ENCODE measurements around the gene SREBF1.

SREBF1 gene

DNA sequence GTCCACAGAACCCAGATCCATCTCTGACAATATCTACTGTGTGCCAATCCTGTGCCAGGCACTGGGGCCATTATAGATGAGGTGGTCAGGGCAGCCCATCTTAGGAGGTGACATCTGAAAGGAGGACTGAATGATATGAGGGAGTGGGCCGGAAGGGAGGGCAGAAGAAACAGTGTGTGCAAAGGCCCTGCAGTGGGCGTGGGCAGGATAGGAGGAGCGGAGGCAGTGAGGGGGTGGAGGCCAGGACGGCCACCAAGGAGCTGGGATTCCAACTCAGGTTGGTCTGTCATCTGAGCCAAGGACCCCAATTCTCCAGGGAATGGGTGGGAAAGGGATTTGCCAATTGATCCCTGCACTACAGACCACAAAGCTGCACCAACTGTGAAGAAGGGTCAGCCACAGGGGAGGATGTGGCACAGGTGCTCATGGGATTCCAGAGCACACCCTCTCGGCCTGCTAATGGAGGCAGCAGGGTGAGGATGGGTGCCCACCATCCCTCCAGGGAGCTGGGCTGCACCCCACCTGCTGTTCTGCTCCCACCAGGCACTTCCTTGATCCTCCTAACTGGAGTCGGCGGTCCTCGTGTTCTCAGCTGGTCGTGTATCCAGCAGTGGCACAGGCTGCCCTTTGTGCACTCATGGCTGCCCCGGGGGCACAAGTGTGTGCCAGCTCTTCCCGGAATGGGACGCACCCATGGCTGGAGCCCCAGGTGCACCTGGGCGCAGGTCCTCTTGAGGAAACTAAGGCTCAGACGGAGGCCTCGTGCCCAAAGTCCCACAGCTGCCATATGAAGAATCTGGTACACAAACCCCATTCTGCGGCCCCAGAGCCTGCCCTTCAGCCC is 9.6 kb downstream of the SREBF1 start:
- no peak overlapping the region for H2AFZ ChIP-seq (ENCODE audit: low read length)
- peaks cover 47% of the 10 kb centered on the region for H3K4me1 ChIP-seq (ENCODE audit: insufficient read depth, low read length, poor library complexity, severe bottlenecking)
- peak overlapping the region; percentile 65 for H3K4me3 ChIP-seq (ENCODE audit: low read length, poor library complexity, severe bottlenecking)
- H3K9me2 ChIP-seq (replicated peaks; ENCODE audit: low read depth, low read length): no peaks in the 10 kb centered on the region
- no peaks in the 10 kb centered on the region for H3K9me3 ChIP-seq (ENCODE audit: insufficient read depth, low read depth, low read length)
- peak overlapping the region; percentile 65 for H3K9ac ChIP-seq (ENCODE audit: low read depth, low read length, poor library complexity, severe bottlenecking)
- peak overlapping the region; percentile 92 for H3K4me2 ChIP-seq (ENCODE audit: low read depth, low read length, poor library complexity, severe bottlenecking)
- H4K20me1 ChIP-seq (ENCODE audit: insufficient read depth, low read length, poor library complexity, severe bottlenecking): peaks cover 5% of the 10 kb centered on the region
- H3K27me3 ChIP-seq (ENCODE audit: insufficient read depth, low read length, poor library complexity, severe bottlenecking): no peaks in the 10 kb centered on the region
- H3F3A ChIP-seq (ENCODE audit: low read depth): peaks cover 6% of the 10 kb centered on the region
- peaks cover 19% of the 10 kb centered on the region for H3K79me2 ChIP-seq (ENCODE audit: insufficient read depth, low read length)
- H3K36me3 ChIP-seq (ENCODE audit: insufficient read depth, low read length): no peaks in the 10 kb centered on the region
- TF ChIP-seq, protein P1, sequence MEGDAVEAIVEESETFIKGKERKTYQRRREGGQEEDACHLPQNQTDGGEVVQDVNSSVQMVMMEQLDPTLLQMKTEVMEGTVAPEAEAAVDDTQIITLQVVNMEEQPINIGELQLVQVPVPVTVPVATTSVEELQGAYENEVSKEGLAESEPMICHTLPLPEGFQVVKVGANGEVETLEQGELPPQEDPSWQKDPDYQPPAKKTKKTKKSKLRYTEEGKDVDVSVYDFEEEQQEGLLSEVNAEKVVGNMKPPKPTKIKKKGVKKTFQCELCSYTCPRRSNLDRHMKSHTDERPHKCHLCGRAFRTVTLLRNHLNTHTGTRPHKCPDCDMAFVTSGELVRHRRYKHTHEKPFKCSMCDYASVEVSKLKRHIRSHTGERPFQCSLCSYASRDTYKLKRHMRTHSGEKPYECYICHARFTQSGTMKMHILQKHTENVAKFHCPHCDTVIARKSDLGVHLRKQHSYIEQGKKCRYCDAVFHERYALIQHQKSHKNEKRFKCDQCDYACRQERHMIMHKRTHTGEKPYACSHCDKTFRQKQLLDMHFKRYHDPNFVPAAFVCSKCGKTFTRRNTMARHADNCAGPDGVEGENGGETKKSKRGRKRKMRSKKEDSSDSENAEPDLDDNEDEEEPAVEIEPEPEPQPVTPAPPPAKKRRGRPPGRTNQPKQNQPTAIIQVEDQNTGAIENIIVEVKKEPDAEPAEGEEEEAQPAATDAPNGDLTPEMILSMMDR (conservative IDR thresholded peaks at IDR 0.05; ENCODE audit: low read length): no peak
- no peak for TF ChIP-seq EZH2phosphoT487 (IDR thresholded peaks at IDR 0.05; ENCODE audit: borderline replicate concordance)

DNA sequence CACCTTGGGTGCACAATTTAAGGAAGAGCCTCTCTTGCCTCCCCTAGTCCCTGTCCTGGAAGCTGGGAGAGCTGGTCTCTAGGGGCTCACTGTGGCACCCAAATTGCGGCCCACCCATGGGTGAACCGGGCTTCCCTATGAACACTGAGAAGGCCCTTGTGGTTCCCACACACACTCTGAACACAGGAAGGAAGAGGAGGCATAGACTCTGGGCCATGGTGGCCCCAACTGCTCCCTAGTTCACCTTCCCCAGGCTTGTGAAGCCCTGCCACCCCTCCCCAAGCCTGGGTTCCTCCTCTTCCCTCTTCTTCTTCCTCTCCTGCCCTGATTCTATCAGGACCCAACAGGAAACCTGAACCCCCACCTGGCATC is 10.5 kb downstream of the SREBF1 start:
- Histone ChIP-seq H3K4me3 (ENCODE audit: low read length, poor library complexity, severe bottlenecking) (peak overlapping the region; percentile 65), H3K36me3 (ENCODE audit: insufficient read depth, low read length) (no peaks in the 10 kb centered on the region), H3K79me2 (ENCODE audit: insufficient read depth, low read length) (peaks cover 27% of the 10 kb centered on the region), H4K20me1 (ENCODE audit: insufficient read depth, low read length, poor library complexity, severe bottlenecking) (peaks cover 14% of the 10 kb centered on the region), H3K27me3 (ENCODE audit: insufficient read depth, low read length, poor library complexity, severe bottlenecking) (no peaks in the 10 kb centered on the region), H3K9me2 (replicated peaks; ENCODE audit: low read depth, low read length) (no peaks in the 10 kb centered on the region), H3K9ac (ENCODE audit: low read depth, low read length, poor library complexity, severe bottlenecking) (peak overlapping the region; percentile 65), H2AFZ (ENCODE audit: low read length) (no peak overlapping the region), H3K4me2 (ENCODE audit: low read depth, low read length, poor library complexity, severe bottlenecking) (peak overlapping the region; percentile 92), H3K9me3 (ENCODE audit: insufficient read depth, low read depth, low read length) (no peaks in the 10 kb centered on the region), H3K4me1 (ENCODE audit: insufficient read depth, low read length, poor library complexity, severe bottlenecking) (peaks cover 55% of the 10 kb centered on the region), H3F3A (ENCODE audit: low read depth) (peaks cover 6% of the 10 kb centered on the region)
- no peak for TF ChIP-seq EZH2phosphoT487 (IDR thresholded peaks at IDR 0.05; ENCODE audit: borderline replicate concordance)
- TF ChIP-seq, protein P1 (conservative IDR thresholded peaks at IDR 0.05; ENCODE audit: low read length): no peak

DNA sequence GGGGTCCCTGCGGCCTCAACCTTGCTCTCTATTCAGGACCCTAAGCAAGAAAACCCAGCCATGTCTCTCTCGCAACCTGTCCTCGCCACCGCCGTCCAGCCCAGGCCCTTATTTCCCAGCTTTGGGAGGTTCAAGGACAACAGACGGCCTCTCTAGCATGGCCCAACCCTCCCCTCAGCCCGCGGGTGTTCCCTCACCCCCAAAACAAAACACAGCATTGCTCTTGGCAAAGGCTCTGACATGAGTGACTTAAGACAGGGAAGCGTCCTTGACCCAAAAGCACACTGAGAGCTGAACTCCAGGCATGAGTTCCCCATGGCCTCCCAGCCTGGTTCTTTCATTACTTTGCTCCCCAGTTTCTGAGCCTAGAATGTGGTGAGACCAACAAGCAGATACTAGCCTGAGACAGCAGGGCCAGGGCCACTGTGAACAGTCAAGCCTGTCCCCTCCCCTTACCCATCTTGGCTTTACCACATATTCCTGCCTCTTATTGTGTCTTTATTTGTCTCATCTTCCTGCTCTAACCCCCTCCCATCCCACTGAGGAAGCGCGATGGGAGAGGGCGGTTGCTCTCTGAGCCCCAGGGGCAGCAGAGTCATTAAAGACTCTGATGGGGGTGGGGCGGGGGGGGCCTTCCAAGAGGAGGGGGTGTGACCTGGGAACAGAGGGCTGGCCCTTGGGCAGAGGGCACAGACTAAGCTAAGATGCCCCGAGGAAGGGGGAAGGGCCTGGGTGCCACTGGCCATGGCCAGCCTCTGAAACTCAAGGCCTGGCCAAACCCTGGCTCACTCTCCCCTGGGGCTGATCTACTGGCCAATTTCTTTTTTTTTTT is 11.8 kb downstream of the SREBF1 start:
- Histone ChIP-seq H3K4me3 (ENCODE audit: low read length, poor library complexity, severe bottlenecking) (peak overlapping the region; percentile 65), H3K9me3 (ENCODE audit: insufficient read depth, low read depth, low read length) (no peaks in the 10 kb centered on the region), H3K79me2 (ENCODE audit: insufficient read depth, low read length) (peaks cover 41% of the 10 kb centered on the region), H3K27me3 (ENCODE audit: insufficient read depth, low read length, poor library complexity, severe bottlenecking) (no peaks in the 10 kb centered on the region), H3F3A (ENCODE audit: low read depth) (peaks cover 6% of the 10 kb centered on the region), H3K9ac (ENCODE audit: low read depth, low read length, poor library complexity, severe bottlenecking) (peak overlapping the region; percentile 74), H3K36me3 (ENCODE audit: insufficient read depth, low read length) (no peaks in the 10 kb centered on the region), H2AFZ (ENCODE audit: low read length) (no peak overlapping the region), H3K4me1 (ENCODE audit: insufficient read depth, low read length, poor library complexity, severe bottlenecking) (peaks cover 69% of the 10 kb centered on the region), H3K4me2 (ENCODE audit: low read depth, low read length, poor library complexity, severe bottlenecking) (peak overlapping the region; percentile 92), H4K20me1 (ENCODE audit: insufficient read depth, low read length, poor library complexity, severe bottlenecking) (peaks cover 23% of the 10 kb centered on the region), H3K9me2 (replicated peaks; ENCODE audit: low read depth, low read length) (no peaks in the 10 kb centered on the region)
- TF ChIP-seq, protein P1 (conservative IDR thresholded peaks at IDR 0.05; ENCODE audit: low read length): no peak
